Ecto neural progenitor cell (in vitro differentiated cells): ENCODE measurements around the gene ANP32E.

Source experiments
- DNase-seq: peaks from one replicate; pipeline ENCODE4 v3.0.0-alpha.2; 2018; ENCODE audit warnings: low spot score

The ANP32E gene

GRCh38 chr1:150235852-150236613, at the start of gene ANP32E:
Gene ANP32E (minus strand): TSS chr1:150236112. CDS start chr1:150235786, 326 bp downstream.
- DNase-seq: peak; percentile 96

- DNase-seq: no peak
Measured at GRCh38 chr1:150283260-150283659, 47.3 kb upstream of the ANP32E start.

- DNase-seq: no peak
Measured at GRCh38 chr1:150282558-150282958, 46.6 kb upstream of the ANP32E start.

- DNase-seq: peak; percentile 95
Measured at GRCh38 chr1:150281758-150282557, 46.0 kb upstream of the ANP32E start, which contains the start of gene CIART. Gene CIART (plus strand): TSS chr1:150282554. CDS start chr1:150283268, 714 bp downstream.

GRCh38 chr1:150281221-150281757, 45.4 kb upstream of the ANP32E start:
- peak; percentile 67 for DNase-seq

- DNase-seq: no peak
Measured at GRCh38 chr1:150280138-150280707, 44.3 kb upstream of the ANP32E start.

GRCh38 chr1:150273311-150273710, 37.4 kb upstream of the ANP32E start:
- no peak for DNase-seq

- no peak for DNase-seq
Measured at GRCh38 chr1:150271291-150271959, 35.5 kb upstream of the ANP32E start.

- no peak for DNase-seq
Measured at GRCh38 chr1:150269451-150269850, 33.5 kb upstream of the ANP32E start.

- peak; percentile 98 for DNase-seq
Measured at GRCh38 chr1:150268705-150269403, 32.9 kb upstream of the ANP32E start, which contains the start of gene APH1A. Gene APH1A (minus strand): TSS chr1:150269016. CDS start chr1:150268810, 206 bp downstream.

GRCh38 chr1:150268340-150268704, 32.4 kb upstream of the ANP32E start:
- DNase-seq: no peak

GRCh38 chr1:150267896-150268295, 32.0 kb upstream of the ANP32E start:
- DNase-seq: no peak

- DNase-seq: no peak
Measured at GRCh38 chr1:150263549-150263948, 27.6 kb upstream of the ANP32E start.

- no peak for DNase-seq
Measured at GRCh38 chr1:150262388-150263320, 26.7 kb upstream of the ANP32E start.

- DNase-seq: no peak
Measured at GRCh38 chr1:150261367-150261766, 25.5 kb upstream of the ANP32E start.

- peak; percentile 84 for DNase-seq
Measured at GRCh38 chr1:150259758-150260669, 24.1 kb upstream of the ANP32E start.

GRCh38 chr1:150259217-150259616, 23.3 kb upstream of the ANP32E start:
- no peak for DNase-seq

GRCh38 chr1:150257624-150258585, 22.0 kb upstream of the ANP32E start, which contains the start of gene CA14:
Gene CA14 (plus strand): TSS chr1:150257774. CDS start chr1:150258129, 355 bp downstream.
- DNase-seq: peak; percentile 74
